Epithelial cell of esophagus (primary cell): ENCODE results near the gene GFRA1.

Experiments used
- DNase-seq: peaks from one replicate; pipeline ENCODE4 v3.0.0; 2010; ENCODE audit warnings: low read depth
- H3K4me3 ChIP-seq: 2 replicates; pipeline ENCODE4 v1.5.1; 2011; ENCODE audit warnings: mild to moderate bottlenecking, low read length, control low read depth
- TF ChIP-seq, protein P1 (sequence below): IDR thresholded peaks from 2 replicates; pipeline ENCODE4 v1.5.1; 2011; ENCODE audit warnings: low read depth, mild to moderate bottlenecking, low read length, control low read depth, inconsistent platforms; ENCODE audit not compliant: insufficient read depth; ENCODE audit errors: missing control alignments

The GFRA1 gene

DNA sequence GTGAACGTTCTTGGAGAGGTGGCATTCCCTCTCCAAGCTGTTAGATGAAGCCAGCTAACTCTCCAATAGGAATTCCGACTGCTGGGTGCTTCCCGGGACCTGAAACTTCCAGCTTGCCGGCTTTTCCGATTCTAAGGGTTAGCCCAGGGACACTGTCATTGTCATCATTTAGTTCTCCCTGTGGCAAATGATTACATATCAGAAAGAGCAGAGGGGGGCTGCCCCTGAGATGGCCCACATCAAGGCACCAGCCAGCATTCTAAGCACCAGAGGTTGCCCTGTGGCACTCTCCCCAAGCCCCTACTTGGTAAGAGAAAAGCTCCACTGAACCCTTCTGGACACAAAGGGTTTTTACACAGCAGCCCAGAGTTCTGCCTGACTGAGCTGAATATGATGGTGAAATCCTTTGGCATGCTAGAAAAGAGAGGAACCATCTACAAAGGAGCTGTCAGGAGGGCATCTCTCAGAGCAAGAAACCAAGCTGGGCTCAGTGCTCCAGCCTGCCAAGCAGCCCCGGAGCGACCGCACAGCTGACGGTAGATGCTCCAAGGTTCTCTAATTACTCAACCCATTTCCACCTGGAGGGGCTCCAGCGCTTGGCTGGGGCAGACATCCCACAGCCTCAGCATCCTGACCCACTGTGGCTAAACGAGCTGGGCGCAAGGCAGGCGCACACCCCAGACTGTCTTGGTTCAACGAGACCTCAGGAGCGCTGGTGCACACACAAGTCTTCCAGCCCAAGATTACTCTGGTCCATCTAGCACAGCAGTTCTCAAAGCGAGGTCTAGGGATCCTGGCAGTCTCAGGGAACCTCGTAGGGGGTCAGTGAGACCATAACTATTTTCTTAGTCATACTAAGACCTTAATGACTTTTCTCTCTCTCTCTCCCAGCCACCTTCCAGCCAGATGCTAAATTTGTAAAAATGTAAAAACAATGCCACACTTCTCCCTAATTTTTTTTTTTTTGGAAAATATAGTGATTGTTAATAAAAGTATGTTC, 160.5 kb downstream of the GFRA1 start:
- no peak for DNase-seq
- TF ChIP-seq, protein P1, sequence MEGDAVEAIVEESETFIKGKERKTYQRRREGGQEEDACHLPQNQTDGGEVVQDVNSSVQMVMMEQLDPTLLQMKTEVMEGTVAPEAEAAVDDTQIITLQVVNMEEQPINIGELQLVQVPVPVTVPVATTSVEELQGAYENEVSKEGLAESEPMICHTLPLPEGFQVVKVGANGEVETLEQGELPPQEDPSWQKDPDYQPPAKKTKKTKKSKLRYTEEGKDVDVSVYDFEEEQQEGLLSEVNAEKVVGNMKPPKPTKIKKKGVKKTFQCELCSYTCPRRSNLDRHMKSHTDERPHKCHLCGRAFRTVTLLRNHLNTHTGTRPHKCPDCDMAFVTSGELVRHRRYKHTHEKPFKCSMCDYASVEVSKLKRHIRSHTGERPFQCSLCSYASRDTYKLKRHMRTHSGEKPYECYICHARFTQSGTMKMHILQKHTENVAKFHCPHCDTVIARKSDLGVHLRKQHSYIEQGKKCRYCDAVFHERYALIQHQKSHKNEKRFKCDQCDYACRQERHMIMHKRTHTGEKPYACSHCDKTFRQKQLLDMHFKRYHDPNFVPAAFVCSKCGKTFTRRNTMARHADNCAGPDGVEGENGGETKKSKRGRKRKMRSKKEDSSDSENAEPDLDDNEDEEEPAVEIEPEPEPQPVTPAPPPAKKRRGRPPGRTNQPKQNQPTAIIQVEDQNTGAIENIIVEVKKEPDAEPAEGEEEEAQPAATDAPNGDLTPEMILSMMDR, result no peak
- H3K4me3 ChIP-seq, result no peak overlapping the region

DNA sequence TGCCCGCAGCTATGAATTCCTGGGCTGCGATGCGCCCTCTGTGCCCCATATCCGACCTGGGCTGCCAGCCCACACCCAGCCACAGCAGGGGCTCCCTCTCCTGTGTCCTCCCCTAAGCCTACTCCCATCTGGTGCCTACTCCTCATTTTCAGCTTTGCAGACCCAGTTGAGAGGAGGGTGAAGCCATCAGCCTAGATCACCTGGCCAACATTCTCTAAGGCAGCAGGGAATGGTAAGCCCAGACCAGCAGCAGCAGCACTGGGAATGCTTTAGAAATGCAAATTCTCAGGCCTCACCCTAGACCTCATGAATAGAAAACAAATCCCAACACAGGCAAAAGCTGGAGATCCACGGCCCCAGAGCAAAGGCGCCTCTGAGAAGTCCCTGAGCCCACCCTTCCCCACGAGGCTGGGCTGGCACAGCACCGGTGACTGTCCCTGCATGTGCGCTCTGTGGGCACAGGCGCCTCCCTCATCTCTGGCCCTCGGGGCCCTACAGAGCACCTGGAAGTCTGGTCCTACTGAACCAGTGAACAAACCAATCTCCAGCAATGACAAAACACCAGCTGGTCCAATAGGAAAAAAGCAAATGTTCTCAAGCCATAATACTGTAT, 161.4 kb downstream of the GFRA1 start:
- no peak overlapping the region for H3K4me3 ChIP-seq
- TF ChIP-seq, protein P1, result no peak
- DNase-seq, result no peak

DNA sequence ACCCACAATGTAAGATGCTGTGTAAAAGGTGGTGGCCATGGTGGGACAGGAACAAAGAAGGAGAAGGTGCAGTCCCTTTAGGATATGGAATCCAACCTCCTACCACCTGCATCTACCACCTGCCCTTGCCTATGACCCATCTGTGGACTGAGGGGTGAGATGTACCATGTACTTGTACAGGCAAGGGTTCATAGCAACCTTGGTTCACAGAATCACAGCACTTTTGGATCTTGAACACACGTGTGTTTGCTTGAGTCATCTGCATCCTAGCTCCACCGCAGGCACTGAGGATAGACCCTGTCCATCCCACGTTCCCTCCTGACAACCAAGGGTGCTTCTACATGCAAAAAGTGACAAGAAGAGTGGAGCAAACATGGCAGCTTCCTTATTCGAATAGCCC, 162.3 kb downstream of the GFRA1 start:
- no peak overlapping the region for H3K4me3 ChIP-seq
- no peak for DNase-seq
- TF ChIP-seq, protein P1, result no peak

DNA sequence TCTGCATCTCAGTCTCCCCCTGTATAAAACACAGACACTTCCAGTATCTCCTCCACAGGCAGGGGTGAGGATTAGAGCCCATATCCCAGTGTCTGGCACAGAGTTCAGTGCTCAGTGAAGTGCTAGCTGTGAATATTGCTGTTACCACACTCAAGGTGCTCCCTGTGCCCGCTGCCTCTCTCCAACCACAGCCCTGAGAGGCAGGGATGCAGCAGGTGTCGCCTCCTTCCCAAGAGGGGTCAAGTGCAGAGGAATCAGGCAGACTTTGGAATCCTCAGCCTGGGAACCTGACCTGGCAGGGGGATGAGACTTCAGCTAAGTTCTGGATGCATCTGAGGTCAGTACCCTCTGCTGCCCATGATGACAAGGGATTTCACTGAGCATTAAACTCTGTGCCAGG, 163.1 kb downstream of the GFRA1 start:
- TF ChIP-seq, protein P1, result no peak
- DNase-seq, result no peak

DNA sequence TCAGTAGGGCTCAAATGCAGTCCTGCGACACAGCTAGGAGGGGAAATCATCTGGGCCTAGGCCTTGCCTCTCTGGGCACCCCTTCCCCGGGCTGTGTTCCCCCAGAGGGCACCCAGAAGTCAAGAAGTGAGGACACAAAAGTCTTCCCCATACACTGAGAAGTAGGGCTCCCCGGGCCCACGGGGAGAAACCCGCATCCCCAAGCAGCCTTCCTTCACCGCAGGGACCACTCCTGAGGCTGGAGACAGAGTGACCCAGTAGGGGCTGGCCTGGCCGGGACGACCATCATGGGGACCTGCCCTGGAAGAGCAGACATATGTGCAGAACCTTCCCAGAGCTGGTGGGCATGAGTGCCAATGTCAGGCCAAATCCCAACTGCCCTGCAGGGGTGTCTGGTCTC, 163.5 kb downstream of the GFRA1 start:
- DNase-seq, result no peak
- no peak overlapping the region for H3K4me3 ChIP-seq
- TF ChIP-seq, protein P1, result no peak

More for the DNA sequence above, 163.1 kb downstream of the GFRA1 start:
- H3K4me3 ChIP-seq, result no peak overlapping the region

DNA sequence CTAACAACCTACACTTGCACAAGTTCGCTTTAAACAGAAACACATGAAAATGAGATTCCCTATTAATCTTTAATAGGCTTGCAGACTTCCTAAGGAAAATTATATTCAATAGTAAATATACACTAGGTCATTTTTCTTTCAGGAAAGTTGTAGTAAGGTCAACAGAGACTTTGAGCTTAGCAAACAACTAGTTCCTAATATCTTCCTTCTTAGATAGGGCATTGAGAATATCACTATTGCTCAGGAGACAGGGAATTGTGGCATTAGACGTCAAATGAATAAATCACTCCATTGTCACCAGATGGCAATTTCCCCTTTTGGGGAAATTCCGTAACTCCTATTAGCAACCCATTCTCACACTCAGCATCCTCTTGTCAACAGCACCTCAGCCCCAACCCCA, 164.9 kb downstream of the GFRA1 start:
- TF ChIP-seq, protein P1, result no peak
- DNase-seq, result no peak
- no peak overlapping the region for H3K4me3 ChIP-seq
